Astrocyte (in vitro differentiated cells and primary cell): ENCODE results near the gene P2RY6.

ENCODE experiments used
- EZH2 ChIP-seq: IDR thresholded peaks from 2 replicates; pipeline ENCODE4 v1.6.1; 2012; ENCODE audit warnings: mild to moderate bottlenecking, low read length, inconsistent platforms; ENCODE audit not compliant: insufficient read depth
- TF ChIP-seq, protein P1 (sequence below): IDR thresholded peaks from 2 replicates; pipeline ENCODE4 v1.5.1; 2011; ENCODE audit warnings: low read depth, mild to moderate bottlenecking, inconsistent platforms, low read length, moderate library complexity; ENCODE audit not compliant: insufficient read depth

DNA sequence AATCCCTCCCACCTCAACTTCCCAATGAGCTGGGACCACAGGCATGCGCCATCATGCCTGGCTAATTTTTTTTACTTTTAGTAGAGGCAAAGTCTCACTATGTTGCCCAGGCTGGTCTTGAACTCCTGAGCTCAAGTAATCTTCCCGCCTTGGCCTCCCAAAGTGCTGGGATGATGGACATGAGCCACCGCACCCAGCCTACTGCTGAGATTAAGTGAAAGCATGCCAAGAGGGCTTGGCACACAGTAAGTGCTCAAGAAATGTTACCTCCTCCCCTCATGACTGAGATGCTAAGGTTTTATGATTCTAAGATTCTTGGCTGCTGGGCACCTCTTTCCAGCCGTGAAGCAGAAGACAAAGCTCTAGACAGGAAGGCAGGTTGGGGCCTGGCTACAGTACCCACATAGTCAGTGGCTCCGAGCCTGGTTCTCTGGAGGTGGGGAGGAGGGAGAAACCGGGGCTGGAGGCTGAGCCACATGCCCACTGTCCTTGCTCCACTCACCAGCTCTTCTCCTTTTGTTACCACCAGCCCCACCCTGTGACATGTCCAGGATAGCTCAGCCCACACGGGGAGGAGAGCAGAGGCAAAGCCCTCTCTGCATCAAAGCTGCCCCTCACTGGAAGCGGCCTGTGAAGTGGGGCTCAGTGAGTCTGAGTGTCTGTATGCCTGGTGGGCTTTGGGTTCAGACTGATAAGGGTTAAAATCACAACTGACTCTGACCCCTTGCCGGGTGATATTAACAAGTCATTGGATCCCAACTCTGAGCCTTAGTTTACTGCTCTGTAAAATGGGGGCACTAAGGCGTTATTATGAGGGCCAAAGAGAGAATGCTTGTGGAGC lies 48.8 kb downstream of the P2RY6 start:
- TF ChIP-seq, protein P1, sequence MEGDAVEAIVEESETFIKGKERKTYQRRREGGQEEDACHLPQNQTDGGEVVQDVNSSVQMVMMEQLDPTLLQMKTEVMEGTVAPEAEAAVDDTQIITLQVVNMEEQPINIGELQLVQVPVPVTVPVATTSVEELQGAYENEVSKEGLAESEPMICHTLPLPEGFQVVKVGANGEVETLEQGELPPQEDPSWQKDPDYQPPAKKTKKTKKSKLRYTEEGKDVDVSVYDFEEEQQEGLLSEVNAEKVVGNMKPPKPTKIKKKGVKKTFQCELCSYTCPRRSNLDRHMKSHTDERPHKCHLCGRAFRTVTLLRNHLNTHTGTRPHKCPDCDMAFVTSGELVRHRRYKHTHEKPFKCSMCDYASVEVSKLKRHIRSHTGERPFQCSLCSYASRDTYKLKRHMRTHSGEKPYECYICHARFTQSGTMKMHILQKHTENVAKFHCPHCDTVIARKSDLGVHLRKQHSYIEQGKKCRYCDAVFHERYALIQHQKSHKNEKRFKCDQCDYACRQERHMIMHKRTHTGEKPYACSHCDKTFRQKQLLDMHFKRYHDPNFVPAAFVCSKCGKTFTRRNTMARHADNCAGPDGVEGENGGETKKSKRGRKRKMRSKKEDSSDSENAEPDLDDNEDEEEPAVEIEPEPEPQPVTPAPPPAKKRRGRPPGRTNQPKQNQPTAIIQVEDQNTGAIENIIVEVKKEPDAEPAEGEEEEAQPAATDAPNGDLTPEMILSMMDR, result no peak
- TF ChIP-seq EZH2, result no peak
